G401 (cell line): ENCODE results near the gene ZBTB17. TPM values are rescaled to one million over a fixed set of nuclear protein-coding genes. Genes with fewer than 3 reads are reported as not detected.

ENCODE experiments used
- DNase-seq: peaks from one replicate; pipeline ENCODE4 v3.0.0-alpha.2; 2015; ENCODE audit warnings: low spot score
- in situ Hi-C: cut with HindIII; loops from 2 replicates; pipeline ENCODE4 v1.10.0; 2016; ENCODE audit warnings: low sequenced_read_pairs, mixed read lengths
- total RNA-seq: library from RNA; depleted of rRNA; stranded (reverse); fragments of >200 nt; shearing (Covaris generic); gene quantifications from 2 replicates; pipeline ENCODE4 v1.2.3, GENCODE V29; 2014

The ZBTB17 gene
- total RNA-seq, 1 experiment from 2014 or later, result 32.8 TPM

DNA sequence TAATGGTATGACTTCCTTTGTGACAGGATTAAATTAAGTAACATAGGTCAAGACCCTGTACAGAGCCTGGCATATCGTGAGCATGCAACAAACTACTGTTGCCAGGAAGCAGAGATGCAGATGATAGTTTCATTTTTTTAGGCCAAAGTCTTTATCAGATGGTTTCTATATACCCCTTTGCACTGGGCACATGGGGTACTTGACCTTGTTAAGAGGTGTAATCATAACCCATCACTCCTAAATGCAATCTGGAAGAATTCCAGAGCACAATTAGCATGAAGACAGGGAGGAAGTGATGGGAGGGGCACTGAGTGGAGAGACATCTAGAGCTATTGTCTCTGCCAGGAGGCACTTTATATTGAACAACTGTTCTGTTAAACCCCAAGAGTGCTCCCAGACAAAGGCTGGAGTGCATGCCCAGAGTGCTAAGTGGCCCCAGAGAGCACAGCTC lies 22.1 kb downstream of the ZBTB17 start:
- no peak for DNase-seq
- in situ Hi-C loops, result loop anchor here (25.0 kb wide), 1 partner anchor 142 kb away; the partner anchor contains the start of gene UQCRHL

DNA sequence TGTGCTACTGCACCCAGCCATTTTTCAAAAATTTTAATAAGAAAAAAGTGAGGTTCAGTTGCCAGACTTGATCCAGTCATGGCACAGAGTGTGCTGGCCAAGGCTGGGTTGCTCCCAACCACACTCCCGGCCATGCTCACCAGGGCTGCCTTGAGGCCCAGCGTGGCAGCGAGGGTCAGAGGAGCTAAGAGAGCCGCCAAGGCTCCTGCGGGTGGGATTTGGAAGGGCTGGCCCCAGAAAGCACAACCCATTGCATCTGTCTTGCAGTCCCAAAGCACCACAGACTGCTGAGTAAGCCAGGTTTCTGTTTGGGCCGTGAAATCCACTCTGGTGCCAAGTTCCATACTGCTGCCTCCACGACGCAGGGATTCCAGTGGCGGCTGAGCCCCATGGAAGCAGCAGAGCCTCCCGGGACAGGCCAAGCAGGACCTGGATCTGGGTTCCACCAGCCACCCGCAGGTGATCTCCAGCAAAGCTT lies 22.6 kb downstream of the ZBTB17 start:
- in situ Hi-C loops, result loop anchor here (25.0 kb wide), 1 partner anchor 141 kb away; the partner anchor contains the start of gene UQCRHL
- no peak for DNase-seq

DNA sequence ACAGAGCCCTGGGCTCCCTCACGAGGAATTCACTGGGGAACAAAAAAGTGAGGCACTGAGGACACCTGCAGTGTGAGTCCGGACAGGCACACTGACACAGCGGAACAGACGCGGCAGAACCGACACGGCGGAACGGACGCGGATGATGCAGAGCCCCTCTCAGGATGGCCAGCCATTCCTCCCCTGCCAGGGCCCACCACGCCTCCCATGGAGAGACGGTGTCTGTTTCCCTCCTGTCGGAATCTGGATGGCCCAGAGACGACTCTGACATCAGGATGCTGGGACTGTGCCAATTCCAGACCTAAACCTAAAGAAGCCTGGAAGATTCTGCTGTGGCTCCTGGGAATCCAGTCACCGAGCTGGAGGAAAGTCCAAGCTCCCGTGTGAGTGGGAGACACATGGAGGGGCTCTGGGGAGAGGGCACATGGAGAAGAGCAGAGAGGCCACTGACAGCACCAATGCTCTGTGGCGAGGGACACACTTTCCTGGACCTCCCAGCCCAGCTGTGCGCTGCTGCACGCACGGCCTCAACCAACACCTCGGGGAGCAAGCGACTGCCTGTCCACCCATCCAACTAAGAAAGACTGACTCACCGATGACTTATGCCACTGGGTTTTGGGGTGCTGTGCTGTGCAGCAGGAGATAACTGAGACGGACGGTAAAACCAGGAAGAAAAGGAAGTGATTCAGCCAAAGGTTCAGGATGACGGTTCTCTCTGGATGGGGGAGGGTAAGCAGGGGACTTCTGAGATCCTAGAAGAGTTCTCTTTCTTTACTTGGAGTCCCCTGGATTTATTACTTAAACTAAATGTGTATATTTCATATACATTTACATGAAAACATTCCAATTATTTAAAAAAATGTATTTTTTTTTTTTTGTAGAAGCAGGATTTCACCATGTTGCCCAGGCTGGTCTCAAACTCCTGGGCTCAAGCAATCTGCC lies 23.3 kb downstream of the ZBTB17 start:
- in situ Hi-C loops, result loop anchor here (25.0 kb wide), 1 partner anchor 140 kb away; the partner anchor contains the start of gene UQCRHL
- DNase-seq, result no peak

DNA sequence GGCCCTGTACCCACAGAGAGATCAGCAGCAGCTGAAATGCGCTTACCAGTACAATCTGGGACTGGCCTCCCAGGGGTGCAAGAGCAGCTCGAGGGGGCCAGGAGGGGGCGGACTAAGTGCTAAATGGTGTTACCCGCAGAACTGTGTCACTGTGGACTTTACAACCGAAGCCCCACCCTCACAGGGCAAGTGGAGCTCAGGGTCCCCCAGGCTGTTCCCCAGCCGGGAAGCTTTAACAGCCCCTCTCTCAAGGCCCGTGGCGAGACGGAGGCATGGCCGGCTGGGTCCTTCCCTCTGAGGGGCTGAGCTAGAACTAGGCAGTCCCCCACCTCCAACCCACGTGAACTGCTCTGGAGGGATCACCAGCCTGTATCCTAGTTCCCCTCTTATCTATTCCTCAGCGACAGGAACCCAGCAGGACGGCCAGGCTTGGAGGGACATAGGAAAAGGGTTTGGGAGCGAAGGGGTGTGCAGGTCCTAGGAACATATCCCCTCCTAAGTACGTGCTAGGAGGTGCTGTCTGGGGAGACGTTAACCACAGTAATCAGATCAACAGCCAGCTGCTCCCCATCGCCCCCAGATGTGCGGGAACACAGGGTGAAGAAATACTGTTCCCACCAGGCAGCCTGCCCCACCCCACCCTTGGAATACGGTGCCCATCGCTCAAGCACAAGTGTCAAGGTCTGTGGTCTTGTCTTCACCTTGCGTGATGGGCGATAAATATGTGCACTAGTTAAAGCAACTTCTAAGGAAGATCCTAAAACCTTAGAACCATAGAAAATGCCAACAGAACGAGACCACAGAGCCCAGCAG lies 24.4 kb downstream of the ZBTB17 start:
- in situ Hi-C loops, result loop anchor here (25.0 kb wide), 1 partner anchor 139 kb away; the partner anchor contains the start of gene UQCRHL
- DNase-seq, result no peak

DNA sequence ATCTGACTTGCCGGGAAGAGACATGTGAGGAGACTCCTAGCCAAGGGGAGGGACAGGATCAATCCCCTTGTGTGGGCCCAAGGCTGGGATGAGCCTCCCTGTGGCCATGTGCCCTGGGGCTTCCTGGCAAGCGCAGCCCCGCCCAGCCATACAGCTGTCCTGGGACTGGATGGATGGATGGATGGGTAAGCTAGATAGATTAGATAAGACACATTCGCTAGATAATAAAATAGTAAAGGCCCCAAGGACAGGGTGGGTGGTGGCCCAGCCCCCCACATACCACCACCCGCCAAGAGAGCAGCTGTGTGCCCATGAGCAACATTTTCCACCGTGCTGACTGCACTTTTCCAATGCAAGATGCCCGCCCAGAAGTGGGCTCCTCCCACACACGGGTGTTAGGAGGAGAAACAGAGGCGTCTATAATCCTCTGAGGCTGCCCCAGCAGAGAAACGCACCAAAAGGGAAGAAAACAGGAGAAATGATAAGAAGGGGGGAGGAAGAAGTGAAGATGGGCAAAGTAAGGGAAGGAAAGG lies 25.1 kb downstream of the ZBTB17 start:
- DNase-seq, result no peak
- in situ Hi-C loops, result loop anchor here (25.0 kb wide), 1 partner anchor 139 kb away; the partner anchor contains the start of gene UQCRHL

DNA sequence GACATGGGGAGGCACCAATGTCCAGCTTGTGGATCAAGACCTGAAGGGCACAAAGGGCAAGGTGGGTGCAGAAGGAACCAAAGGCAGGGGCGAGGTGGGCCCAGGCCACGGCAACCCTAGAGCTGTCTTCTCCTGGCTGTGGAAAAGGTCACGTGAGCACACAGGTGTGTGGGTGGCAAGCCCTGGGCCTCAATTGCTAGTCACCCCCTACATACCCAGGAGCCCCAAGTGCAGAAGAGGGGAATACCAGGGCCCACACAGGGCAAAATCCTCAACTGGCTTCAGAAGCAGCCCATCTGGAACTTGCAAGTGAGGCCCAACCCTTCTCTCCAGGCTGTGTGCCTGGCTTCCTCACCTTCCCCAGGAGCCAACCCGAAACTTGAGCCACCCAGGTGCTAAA lies 25.6 kb downstream of the ZBTB17 start:
- DNase-seq, result no peak
- in situ Hi-C loops, result loop anchor here (25.0 kb wide), 1 partner anchor 138 kb away; the partner anchor contains the start of gene UQCRHL

DNA sequence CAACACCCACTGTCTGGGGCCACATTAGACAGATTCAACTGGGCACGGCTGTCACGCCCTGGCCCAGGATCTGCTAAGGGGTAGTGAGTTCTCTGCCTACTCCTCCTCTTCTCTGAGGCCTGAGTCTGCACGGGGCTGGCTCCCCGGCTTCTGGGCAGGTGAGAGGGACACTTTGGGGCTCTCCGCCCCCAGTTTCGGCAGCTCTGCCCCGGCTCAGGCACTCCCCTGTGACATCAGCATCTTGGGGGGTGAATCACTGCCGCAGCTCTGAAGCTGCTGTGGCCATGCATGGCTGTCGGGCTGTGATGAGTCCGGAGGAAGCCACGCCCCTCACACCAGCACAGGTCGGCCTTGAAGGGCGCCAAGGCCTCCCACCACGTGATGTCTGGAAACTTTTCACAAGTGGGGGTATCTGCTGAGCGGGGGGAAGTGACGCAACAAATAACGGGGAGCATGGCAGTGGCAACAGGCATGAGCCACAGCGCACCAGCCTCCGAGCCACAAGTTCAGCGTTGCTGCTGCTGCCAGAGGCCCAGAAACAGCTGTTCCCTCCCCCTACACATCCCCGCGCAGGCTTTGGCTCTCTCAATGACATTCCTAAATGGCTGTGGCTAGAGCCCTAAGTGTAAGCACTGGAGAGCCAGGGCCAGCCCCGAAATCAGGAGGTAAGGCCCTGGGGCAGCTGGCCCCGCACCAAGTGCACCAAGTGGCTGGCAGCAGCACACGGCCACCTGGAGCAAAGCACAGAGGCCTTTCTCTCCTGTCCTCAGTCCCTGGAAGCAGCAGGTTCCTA lies 26.3 kb downstream of the ZBTB17 start:
- in situ Hi-C loops, result loop anchor here (25.0 kb wide), 1 partner anchor 137 kb away; the partner anchor contains the start of gene UQCRHL
- DNase-seq, result peak; percentile 52

DNA sequence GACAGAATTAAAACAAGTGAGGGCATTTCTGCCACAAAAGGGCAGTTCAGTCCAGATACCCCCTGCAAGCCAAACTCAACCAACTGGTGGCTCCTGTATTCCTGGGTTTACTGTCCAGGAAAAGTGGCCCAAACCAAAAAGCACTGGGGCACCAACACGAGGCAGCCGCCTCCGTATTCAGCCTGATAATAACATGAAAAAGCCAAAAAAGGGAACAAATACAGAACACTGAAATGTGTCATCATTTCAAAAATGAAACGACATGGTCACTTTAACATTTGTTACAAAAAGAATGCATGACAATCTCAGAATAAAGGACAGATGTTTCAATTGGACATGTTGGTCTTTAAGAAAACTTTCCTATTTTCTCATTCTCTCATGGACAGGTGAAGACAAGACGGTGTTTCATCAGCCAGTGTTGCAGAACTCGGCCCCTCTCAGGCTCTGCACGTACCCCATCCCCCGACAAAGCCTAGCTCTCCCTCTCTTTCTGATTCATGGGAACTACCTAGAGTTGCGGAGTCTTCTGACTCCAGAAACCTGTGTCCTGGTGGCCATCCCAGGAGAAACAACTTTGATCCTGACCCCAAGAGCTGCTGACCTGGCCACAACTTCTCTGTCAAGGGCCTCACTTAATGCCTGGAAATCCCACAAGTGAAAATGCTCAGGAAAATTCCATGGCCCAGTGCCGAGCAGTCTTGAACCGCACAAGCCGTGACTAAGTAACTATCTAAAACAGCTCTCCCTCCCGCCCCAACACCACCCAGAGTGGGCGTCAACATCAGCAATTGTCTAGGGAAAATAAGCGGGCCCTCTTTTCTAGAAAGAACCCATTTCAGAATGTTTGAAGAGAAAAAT lies 27.1 kb downstream of the ZBTB17 start:
- in situ Hi-C loops, result no loop called here
- DNase-seq, result no peak

DNA sequence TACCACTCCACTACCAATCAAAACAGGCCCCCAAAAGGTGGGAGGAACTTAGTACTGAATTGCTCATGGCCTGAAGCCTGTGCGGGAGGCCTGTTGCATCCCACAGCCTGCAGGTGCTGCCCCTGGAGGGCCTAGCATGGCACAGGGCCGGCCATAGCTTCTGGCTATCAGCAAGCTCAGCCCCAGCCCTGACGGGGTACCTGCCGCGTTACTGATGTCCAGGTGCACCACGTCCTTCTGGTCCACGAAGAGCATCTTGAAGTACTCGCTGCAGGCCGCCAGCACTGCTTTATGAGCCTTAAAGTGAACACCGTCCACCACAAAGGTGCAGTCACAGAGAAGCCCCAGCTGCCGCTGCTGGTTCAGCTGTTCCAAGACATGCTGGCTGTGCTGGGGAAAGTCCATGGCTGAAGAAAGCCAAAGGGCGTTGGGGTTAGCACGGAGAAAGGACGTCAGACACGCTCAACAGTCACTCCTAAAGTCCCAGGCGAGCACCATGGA lies 27.8 kb downstream of the ZBTB17 start:
- DNase-seq, result no peak

DNA sequence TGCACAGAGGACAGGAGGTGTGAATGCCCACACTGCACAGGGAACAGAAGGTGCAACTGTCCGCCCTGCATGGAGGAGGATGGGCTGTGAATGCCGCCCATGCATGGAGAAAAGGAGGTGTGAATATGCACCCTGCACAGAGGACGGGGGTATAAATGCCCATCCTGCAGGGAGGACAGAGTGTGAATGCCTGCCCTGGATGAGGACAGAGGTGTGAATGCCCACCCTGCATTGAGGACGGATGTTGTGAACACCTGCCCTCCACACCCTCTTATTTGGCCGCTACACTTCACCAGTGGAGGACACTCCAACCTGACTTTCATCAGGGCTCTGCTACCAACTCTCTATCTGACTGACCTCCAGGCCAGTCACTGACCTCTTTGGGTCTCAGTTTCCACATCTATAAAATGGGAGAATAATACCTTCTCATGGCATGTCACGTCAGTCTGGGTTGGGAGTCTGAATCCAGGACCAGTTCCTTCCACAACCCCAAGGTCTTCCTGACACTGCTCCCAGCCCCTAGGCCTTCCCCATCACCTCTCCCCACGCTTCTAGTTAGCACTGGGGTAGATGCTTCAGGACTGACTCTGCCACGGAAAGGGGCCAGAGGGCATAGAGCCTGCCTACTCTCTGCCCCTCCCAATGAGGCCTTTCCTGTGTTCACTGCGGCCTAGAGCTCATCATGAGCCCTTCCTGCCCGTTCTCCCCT lies 28.4 kb downstream of the ZBTB17 start:
- no peak for DNase-seq
- in situ Hi-C loops, result no loop called here

More for the DNA sequence above, 27.8 kb downstream of the ZBTB17 start:
- in situ Hi-C loops, result no loop called here

DNA sequence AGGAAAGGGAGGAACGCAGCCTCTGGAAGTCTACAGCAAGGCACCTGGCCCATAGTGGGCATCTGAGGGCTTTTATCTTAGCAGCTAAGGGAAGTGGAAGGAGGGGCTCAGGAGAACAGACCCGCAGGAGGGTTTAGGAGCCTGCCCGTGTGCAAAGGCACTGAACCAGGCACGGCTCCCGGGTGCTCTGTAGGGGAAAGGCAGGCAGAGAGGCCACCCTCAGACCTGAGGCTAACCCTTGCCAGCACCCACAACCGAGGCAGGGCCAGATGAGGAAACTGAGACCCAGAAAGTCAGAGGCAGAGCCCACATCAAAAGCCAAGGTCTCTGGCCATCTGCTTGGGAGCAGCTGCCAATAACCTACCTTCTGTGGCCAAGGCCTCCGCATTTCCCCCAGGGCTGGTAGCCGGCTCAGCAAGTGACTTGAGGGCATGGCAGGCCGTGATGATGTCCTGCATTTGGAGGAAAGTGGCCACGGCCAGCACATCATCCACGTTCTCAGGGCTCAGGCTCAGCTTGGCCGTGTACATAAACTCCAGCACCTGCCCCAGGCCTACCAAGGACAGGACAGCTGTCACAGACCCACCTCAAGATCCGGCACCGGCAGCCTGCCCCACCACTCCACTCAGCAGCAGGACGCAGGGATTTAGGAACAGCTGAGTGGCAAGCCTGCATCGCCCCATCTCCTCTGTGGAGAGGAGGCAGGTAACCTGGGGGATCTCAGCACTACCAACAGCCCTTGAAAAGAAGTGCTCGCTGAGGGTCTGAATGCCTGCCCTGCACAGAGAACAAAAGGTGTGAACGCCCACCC lies 29.1 kb downstream of the ZBTB17 start:
- DNase-seq, result no peak

DNA sequence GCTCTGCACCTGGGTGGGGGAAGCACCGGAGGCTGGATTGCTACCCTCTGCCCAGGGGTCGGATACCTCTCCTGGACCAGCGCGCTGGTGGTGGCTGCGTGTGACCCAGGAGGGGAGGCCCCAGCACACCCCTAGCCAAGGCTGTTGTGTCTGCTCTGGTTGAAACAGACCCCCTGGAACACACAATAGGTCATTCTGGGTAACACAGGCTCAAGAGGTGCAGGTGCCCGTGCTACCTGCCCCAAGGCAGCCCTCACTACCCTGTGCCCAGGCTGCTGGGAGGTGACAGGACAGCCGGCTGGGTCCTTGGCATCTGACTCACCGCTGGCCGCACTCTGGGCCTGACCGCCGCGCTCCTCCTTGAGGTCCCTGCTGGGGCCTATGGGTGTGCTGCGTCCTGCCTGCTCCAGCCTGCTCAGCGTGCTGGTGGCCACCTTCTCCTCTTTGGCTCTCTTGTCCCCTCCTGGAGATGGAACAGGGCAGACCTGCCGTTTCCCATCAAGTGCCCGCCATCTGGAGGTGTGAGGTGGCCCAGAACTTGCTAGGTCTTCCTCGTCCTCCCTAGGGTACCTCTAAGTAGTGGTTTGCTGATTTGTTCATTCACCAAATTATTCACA lies 30.0 kb downstream of the ZBTB17 start:
- DNase-seq, result no peak
- in situ Hi-C loops, result no loop called here

More for the DNA sequence above, 29.1 kb downstream of the ZBTB17 start:
- in situ Hi-C loops, result no loop called here

DNA sequence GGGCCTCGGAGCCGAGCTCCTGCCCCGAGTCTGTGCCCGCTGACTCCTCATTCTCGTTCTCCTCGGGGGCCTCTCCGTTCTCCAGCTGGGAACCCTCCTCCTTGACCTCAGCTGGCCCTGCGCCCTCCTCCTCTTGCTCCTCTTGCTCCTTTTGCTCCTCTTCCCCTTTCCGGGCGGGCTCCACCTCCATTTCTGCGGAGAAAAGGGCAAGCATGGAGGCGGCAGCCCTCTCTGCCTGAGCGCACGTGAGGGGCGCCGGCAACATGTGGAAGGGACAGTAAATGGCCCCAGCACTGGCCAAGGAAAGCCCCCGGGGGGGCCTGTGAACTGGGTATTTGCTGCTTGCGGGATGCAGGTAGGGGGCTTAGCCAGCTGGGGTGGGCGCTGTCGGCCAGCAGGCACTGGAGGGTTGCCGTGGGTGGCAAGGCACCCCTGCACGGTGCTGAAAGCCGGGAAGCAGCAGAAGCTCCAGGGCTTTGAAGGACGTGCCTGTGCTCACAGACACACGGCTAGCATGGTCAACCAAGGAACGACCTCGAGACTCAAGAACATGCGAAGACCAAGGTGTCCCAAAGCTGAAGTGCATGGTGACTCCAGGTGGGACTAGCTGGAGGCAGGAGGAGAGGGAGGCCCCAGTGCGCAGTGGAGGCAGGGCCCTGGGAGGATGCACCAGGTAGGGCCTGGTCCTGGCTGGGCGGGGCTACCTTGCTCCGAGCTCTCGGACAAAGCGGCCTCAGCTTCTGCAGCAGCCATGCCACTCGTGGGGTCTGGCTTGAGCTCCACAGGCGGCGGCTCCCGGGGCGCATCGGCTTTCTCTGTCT lies 30.7 kb downstream of the ZBTB17 start:
- DNase-seq, result no peak
- in situ Hi-C loops, result no loop called here

DNA sequence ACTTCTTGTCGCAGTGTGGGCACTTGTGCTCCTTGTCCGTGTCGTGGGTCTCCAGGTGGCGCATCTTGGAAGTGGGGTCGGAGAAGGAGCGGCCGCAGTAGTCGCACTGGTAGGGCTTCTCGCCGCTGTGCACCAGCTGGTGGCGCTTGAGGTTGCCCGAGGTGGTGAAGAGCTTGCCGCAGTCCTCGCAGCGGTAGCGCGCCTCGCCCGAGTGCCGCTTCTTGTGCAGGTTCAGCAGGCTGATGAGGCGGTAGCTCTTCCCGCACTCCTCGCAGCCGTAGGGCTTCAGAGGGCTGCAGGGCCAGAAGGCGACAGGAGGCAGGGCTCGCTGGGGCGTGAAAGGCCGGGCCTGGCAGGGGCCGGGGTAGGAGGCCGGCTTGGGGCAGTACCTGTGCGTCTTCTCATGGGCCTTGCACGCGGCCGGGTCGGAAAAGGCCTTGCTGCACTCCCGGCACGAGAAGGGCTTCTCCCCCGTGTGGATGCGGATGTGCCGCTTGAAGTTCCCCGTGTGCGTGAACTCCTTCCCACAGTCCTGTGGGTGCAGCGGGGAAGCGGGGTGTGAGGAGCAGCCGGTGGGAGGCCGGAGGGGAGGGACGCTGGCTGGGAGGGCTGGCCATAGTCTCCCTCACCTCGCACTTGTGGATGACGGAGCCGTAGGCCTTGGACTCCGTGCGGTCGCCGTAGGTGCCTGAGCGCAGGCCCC lies 31.4 kb downstream of the ZBTB17 start:
- in situ Hi-C loops, result no loop called here
- DNase-seq, result no peak
